ENCODE data around the gene SRGAP3. TPM values are rescaled to one million over a fixed set of nuclear protein-coding genes. Genes with fewer than 3 reads are reported as not detected.

Gene SRGAP3
- total RNA-seq, 1 experiment from 2014 or later, result 17.9 TPM

DNA sequence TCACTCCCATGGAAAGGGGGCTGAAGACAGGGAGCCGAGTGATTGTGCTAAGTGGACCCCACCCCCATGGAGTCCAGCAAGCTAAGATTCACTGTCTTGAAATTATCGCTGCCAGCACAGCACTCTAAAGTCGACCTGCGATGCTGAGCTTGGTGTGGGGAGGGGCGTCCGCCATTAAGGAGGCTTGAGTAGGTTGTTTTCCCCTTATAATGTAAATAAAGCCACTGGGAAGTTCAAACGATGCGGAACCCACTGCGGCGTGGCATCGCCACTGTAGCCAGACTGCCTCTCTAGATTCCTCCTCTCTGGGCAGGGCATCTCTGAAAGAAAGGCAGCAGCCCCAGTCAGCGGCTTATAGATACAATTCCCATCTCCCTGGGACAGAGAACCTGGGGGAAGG lies 10.9 kb upstream of the SRGAP3 start:
- Mint-ChIP-seq H3K9me3 (peaks cover 10% of the 10 kb centered on the region), H3K27ac (no peak overlapping the region), H3K36me3 (no peaks in the 10 kb centered on the region), H3K4me3 (no peak overlapping the region), H3K27me3 (ENCODE audit: low read depth) (peaks cover 9% of the 10 kb centered on the region), H3K4me1 (peaks cover 3% of the 10 kb centered on the region)
- TF ChIP-seq, protein P1, sequence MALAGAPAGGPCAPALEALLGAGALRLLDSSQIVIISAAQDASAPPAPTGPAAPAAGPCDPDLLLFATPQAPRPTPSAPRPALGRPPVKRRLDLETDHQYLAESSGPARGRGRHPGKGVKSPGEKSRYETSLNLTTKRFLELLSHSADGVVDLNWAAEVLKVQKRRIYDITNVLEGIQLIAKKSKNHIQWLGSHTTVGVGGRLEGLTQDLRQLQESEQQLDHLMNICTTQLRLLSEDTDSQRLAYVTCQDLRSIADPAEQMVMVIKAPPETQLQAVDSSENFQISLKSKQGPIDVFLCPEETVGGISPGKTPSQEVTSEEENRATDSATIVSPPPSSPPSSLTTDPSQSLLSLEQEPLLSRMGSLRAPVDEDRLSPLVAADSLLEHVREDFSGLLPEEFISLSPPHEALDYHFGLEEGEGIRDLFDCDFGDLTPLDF (CRISPR knock-in tag; IDR thresholded peaks at IDR 0.05), result no peak
- TF ChIP-seq GTF2I (CRISPR knock-in tag; conservative IDR thresholded peaks at IDR 0.05), result no peak
- TF ChIP-seq, protein P2, sequence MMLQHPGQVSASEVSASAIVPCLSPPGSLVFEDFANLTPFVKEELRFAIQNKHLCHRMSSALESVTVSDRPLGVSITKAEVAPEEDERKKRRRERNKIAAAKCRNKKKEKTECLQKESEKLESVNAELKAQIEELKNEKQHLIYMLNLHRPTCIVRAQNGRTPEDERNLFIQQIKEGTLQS (CRISPR knock-in tag; conservative IDR thresholded peaks at IDR 0.05), result no peak
- POLR2A ChIA-PET, result no interaction called here
- CTCF ChIA-PET, result interaction anchor here (0.9 to 1.3 kb wide), 3 partner anchors 11 to 272 kb away, joined by 3 to 12 read pairs (median 4); partner anchors contain the start of gene SRGAP3
- DNase-seq (ENCODE audit: low spot score) (no peak), ATAC-seq (peak; percentile 76)

DNA sequence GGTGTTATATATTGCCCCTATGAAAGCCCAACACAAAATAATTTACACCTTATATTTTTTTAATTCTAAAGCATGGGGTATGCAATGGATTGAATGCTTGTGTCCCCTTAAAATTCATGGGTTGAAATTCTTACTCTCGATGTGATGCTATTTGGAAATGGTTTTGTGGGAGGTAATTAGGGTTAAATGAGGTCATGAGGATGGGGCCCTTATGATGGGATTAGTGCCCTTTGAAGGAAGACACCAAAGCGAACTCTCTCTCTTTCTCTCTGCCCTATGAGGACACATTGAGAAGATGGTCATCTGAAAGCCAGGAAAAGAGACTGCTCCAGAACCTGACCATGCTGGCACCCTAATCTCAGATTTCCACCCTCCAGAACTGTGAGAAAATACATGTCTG lies 7.6 kb upstream of the SRGAP3 start:
- H3K4me1 Mint-ChIP-seq, result peaks cover 13% of the 10 kb centered on the region
- CTCF ChIA-PET, result interaction anchor here (0.6 to 2.0 kb wide), 2 partner anchors 8 to 145 kb away, joined by 3 to 8 read pairs; partner anchors contain the start of gene SRGAP3
- TF ChIP-seq, protein P3, sequence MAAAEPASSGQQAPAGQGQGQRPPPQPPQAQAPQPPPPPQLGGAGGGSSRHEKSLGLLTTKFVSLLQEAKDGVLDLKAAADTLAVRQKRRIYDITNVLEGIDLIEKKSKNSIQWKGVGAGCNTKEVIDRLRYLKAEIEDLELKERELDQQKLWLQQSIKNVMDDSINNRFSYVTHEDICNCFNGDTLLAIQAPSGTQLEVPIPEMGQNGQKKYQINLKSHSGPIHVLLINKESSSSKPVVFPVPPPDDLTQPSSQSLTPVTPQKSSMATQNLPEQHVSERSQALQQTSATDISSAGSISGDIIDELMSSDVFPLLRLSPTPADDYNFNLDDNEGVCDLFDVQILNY (CRISPR knock-in tag; IDR thresholded peaks at IDR 0.05), result no peak
- TF ChIP-seq CREM (CRISPR knock-in tag; IDR thresholded peaks at IDR 0.05) (no peak), NFATC4 (CRISPR knock-in tag; IDR thresholded peaks at IDR 0.05) (no peak), ZNF138 (CRISPR knock-in tag; conservative IDR thresholded peaks at IDR 0.05) (no peak), ZNF396 (CRISPR knock-in tag; IDR thresholded peaks at IDR 0.05; ENCODE audit: borderline replicate concordance) (no peak), TEAD4 (CRISPR knock-in tag; IDR thresholded peaks at IDR 0.05) (no peak), TP53 (CRISPR knock-in tag; IDR thresholded peaks at IDR 0.05) (no peak), OVOL2 (CRISPR knock-in tag; IDR thresholded peaks at IDR 0.05; ENCODE audit: borderline replicate concordance) (no peak)
- TF ChIP-seq, protein P4, sequence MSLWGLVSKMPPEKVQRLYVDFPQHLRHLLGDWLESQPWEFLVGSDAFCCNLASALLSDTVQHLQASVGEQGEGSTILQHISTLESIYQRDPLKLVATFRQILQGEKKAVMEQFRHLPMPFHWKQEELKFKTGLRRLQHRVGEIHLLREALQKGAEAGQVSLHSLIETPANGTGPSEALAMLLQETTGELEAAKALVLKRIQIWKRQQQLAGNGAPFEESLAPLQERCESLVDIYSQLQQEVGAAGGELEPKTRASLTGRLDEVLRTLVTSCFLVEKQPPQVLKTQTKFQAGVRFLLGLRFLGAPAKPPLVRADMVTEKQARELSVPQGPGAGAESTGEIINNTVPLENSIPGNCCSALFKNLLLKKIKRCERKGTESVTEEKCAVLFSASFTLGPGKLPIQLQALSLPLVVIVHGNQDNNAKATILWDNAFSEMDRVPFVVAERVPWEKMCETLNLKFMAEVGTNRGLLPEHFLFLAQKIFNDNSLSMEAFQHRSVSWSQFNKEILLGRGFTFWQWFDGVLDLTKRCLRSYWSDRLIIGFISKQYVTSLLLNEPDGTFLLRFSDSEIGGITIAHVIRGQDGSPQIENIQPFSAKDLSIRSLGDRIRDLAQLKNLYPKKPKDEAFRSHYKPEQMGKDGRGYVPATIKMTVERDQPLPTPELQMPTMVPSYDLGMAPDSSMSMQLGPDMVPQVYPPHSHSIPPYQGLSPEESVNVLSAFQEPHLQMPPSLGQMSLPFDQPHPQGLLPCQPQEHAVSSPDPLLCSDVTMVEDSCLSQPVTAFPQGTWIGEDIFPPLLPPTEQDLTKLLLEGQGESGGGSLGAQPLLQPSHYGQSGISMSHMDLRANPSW (CRISPR knock-in tag; conservative IDR thresholded peaks at IDR 0.05; ENCODE audit: low read depth), result no peak
- TF ChIP-seq, protein P5, sequence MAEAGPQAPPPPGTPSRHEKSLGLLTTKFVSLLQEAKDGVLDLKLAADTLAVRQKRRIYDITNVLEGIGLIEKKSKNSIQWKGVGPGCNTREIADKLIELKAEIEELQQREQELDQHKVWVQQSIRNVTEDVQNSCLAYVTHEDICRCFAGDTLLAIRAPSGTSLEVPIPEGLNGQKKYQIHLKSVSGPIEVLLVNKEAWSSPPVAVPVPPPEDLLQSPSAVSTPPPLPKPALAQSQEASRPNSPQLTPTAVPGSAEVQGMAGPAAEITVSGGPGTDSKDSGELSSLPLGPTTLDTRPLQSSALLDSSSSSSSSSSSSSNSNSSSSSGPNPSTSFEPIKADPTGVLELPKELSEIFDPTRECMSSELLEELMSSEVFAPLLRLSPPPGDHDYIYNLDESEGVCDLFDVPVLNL (CRISPR knock-in tag; IDR thresholded peaks at IDR 0.05; ENCODE audit: borderline replicate concordance, low read depth), result no peak
- TF ChIP-seq, protein P6, sequence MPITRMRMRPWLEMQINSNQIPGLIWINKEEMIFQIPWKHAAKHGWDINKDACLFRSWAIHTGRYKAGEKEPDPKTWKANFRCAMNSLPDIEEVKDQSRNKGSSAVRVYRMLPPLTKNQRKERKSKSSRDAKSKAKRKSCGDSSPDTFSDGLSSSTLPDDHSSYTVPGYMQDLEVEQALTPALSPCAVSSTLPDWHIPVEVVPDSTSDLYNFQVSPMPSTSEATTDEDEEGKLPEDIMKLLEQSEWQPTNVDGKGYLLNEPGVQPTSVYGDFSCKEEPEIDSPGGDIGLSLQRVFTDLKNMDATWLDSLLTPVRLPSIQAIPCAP (CRISPR knock-in tag; IDR thresholded peaks at IDR 0.05), result no peak
- TF ChIP-seq, protein P7, sequence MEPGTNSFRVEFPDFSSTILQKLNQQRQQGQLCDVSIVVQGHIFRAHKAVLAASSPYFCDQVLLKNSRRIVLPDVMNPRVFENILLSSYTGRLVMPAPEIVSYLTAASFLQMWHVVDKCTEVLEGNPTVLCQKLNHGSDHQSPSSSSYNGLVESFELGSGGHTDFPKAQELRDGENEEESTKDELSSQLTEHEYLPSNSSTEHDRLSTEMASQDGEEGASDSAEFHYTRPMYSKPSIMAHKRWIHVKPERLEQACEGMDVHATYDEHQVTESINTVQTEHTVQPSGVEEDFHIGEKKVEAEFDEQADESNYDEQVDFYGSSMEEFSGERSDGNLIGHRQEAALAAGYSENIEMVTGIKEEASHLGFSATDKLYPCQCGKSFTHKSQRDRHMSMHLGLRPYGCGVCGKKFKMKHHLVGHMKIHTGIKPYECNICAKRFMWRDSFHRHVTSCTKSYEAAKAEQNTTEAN (CRISPR knock-in tag; IDR thresholded peaks at IDR 0.05), result no peak
- TF ChIP-seq, protein P8, sequence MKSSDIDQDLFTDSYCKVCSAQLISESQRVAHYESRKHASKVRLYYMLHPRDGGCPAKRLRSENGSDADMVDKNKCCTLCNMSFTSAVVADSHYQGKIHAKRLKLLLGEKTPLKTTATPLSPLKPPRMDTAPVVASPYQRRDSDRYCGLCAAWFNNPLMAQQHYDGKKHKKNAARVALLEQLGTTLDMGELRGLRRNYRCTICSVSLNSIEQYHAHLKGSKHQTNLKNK (CRISPR knock-in tag; IDR thresholded peaks at IDR 0.05), result no peak
- TF ChIP-seq, protein P9, sequence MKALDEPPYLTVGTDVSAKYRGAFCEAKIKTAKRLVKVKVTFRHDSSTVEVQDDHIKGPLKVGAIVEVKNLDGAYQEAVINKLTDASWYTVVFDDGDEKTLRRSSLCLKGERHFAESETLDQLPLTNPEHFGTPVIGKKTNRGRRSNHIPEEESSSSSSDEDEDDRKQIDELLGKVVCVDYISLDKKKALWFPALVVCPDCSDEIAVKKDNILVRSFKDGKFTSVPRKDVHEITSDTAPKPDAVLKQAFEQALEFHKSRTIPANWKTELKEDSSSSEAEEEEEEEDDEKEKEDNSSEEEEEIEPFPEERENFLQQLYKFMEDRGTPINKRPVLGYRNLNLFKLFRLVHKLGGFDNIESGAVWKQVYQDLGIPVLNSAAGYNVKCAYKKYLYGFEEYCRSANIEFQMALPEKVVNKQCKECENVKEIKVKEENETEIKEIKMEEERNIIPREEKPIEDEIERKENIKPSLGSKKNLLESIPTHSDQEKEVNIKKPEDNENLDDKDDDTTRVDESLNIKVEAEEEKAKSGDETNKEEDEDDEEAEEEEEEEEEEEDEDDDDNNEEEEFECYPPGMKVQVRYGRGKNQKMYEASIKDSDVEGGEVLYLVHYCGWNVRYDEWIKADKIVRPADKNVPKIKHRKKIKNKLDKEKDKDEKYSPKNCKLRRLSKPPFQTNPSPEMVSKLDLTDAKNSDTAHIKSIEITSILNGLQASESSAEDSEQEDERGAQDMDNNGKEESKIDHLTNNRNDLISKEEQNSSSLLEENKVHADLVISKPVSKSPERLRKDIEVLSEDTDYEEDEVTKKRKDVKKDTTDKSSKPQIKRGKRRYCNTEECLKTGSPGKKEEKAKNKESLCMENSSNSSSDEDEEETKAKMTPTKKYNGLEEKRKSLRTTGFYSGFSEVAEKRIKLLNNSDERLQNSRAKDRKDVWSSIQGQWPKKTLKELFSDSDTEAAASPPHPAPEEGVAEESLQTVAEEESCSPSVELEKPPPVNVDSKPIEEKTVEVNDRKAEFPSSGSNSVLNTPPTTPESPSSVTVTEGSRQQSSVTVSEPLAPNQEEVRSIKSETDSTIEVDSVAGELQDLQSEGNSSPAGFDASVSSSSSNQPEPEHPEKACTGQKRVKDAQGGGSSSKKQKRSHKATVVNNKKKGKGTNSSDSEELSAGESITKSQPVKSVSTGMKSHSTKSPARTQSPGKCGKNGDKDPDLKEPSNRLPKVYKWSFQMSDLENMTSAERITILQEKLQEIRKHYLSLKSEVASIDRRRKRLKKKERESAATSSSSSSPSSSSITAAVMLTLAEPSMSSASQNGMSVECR (CRISPR knock-in tag; IDR thresholded peaks at IDR 0.05; ENCODE audit: borderline replicate concordance), result no peak
- TF ChIP-seq, protein P1 (CRISPR knock-in tag; IDR thresholded peaks at IDR 0.05), result no peak
- TF ChIP-seq, protein P2 (CRISPR knock-in tag; conservative IDR thresholded peaks at IDR 0.05), result no peak
- no peak overlapping the region for H3K4me3 Mint-ChIP-seq
- H3K27me3 Mint-ChIP-seq (ENCODE audit: low read depth), result peaks cover 5% of the 10 kb centered on the region; the same call in 1 of the 2 replicates
- POLR2A ChIA-PET, result no interaction called here
- ATAC-seq, result no peak
- no peak overlapping the region for H3K27ac Mint-ChIP-seq
- peaks cover 10% of the 10 kb centered on the region for H3K9me3 Mint-ChIP-seq
- DNase-seq (ENCODE audit: low spot score), result no peak
- no peaks in the 10 kb centered on the region for H3K36me3 Mint-ChIP-seq

Measured in WTC11 (cell line).